Measurements from ENCODE around the gene PLEKHA4. TPM values are rescaled to one million over a fixed set of nuclear protein-coding genes. Genes with fewer than 3 reads are reported as not detected.

PLEKHA4 gene
- total RNA-seq (ENCODE audit: low replicate concordance): 8.3 and 20.7 TPM in 2 replicates

DNA sequence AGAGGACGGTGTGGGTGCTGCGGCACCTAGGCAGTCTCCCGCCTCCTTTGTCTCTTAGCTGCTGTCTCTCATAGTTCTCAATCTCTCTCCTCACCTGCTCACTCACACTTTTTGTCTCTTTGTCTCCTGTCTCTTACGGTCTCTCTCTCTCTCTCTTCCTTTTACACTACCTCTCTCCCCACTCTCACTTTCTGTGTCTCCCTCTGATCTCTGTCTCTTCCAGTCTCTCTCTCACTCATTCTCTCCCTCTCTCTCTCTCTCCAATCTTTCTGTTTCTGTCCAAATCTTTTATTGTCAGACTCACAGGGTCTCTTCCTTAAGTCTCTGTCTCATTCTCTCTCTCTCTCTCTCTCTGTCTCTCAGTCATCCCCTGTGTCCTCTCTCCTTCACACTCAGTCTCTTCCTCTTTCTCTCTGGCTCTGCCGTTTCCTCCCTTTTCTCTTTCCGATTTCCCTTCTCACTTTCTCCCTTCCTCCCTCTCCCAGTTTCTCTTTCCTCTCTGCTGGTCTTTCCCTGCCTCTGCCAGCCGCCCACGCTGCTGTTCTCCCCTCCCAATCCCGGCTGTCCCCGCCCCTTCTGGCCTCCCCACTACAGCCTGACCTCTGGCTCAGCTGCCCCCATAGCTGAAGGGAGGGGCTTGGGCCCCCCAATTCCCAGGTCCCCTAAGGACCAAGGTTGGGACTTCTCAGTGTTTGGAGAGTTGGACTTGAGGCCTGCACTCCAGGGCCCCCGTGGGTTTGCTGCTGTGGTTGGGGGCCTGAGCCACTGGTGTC is at the start of gene PLEKHA4:
Gene PLEKHA4, minus strand, starts transcription at position 504 of the 773 bp plus-strand sequence. CDS start 997 bp downstream, outside the sequence.

DNA sequence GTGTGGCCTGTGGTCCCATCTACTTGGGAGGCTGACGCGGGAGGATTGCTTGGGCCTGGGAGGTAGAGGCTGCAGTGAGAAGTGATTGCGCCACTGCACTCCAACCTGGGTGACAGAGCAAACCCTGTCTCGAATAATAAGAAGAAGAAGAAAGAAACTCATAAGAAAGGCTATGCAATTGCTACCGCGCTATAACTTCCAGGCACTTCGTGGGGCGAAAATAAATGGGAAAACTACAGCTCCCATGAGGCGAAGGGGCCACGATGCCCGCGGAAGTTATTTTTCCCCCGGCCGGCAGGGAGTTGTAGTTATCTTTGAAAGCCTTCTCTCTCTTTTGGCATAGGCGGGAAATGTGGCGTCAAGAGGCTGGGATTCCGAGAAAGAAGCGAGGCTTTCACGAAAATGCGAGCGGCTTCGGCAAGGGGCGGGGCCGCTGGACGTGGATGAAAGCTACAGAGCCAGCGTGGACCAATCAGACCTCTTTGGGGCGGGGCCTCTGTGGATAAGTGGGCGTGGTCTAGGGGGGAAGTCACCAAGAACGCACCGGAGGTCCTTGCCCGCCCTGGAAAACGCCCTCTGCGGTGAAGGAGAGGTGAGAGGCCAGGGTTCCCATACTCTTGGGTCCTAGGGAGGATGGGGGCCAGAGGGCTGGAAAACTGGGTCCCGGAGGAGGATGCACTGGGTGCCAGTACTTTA is 31.5 kb upstream of the PLEKHA4 start, which contains the start of gene NUCB1:
Gene NUCB1, plus strand, starts transcription at position 532 of the 696 bp plus-strand sequence. CDS start 485 bp downstream, outside the sequence.

DNA sequence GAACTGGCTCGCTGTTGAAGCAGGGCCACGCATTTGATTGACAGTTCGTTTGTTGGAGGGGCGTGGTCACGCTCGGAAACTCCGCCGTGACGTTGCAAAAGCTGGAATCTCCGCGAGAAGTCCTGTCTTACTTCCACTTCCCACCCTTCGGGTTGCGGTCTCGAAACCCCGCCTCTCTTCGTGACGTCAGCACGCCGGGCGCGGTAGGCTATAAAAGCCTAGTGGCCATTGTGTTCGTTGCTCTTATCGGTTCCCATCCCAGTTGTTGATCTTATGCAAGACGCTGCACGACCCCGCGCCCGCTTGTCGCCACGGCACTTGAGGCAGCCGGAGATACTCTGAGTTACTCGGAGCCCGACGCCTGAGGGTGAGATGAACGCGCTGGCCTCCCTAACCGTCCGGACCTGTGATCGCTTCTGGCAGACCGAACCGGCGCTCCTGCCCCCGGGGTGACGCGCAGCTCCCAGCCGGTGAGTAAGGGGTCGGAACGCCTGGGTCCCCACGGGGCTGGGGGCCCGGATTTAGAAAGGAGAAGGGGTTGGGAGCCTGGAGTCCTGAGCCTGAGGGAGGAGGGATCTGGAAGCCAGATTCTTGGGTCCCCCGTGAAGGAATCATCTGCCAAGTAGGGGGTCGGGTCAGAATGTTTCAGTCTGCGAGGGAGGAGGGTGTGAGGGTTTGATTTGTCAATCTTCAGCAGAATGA is 3.9 kb upstream of the PLEKHA4 start, which contains the start of gene PPP1R15A:
Gene PPP1R15A, plus strand, starts transcription at position 240 of the 702 bp plus-strand sequence. CDS start 813 bp downstream, outside the sequence.

DNA sequence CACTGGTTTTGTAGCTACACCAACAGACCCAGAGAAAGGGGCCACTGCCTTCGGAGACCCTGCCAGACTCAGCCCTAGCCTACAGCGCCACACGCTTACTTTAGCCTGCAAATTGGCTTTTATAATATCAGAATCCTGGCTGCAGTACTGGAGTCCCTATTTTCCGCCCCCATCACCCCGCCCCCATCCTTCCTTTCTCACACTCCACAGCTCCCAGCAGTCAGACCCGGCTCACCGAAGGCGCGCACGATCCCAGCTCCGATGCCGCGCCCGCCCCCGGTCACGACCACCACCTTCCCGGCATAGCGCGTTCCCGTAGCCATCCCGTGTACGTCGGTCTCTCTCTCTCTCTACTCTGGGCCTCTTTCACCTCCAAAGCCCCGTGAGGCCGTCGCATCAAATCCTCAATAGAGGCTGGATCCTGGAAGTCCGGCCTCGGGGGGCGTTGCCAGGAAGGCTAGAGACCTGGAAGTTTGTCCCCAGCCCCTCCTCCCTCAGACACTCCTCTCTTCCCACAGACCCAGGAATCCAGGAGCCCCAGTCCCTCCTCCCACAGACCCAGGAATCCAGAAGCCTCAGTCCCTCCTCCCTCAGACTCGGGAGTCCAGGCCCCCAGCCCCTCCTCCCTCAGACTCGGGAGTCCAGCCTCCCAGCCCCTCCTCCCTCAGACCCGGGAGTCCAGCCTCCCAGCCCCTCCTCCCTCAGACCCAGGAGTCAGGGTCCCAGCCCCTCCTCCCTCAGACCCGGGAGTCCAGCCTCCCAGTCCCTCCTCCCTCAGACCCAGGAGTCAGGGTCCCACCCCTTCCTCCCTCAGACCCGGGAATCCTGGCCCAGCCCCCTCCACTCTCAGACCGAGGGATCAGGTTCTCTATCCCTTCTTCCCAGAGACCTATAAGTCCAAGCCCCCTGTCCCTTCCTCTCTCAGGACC is 32.1 kb downstream of the PLEKHA4 start, which contains the start of gene HSD17B14:
Gene HSD17B14, minus strand, starts transcription at position 403 of the 929 bp plus-strand sequence. Its CDS starts 80 bp downstream, at position 323.

Other genes with a start within 250 kb of the PLEKHA4 start
- gene RPL18, start 249.4 kb downstream of the PLEKHA4 start, total RNA-seq (ENCODE audit: low replicate concordance): 1,963 and 2,996 TPM in 2 replicates
- 3.3 and 4.4 TPM in 2 replicates for gene SPHK2, start 249.1 kb downstream of the PLEKHA4 start, total RNA-seq (ENCODE audit: low replicate concordance)
- 2.8 and 8.1 TPM in 2 replicates for gene DBP, start 231.2 kb downstream of the PLEKHA4 start, total RNA-seq (ENCODE audit: low replicate concordance)
- 1.1 and 4.0 TPM in 2 replicates for gene CA11, start 222.4 kb downstream of the PLEKHA4 start, total RNA-seq (ENCODE audit: low replicate concordance)
- under 0.01 and 0.08 TPM in 2 replicates for gene NTN5, start 195.6 kb downstream of the PLEKHA4 start, total RNA-seq (ENCODE audit: low replicate concordance)
- gene FUT2, start 172.6 kb downstream of the PLEKHA4 start, total RNA-seq (ENCODE audit: low replicate concordance): not detected in 2 replicates
- 0.12 and 0.30 TPM in 2 replicates for gene MAMSTR, start 148.9 kb downstream of the PLEKHA4 start, total RNA-seq (ENCODE audit: low replicate concordance)
- gene RASIP1, start 128.0 kb downstream of the PLEKHA4 start, total RNA-seq (ENCODE audit: low replicate concordance): 0.30 and 0.59 TPM in 2 replicates
- gene IZUMO1, start 121.7 kb downstream of the PLEKHA4 start, total RNA-seq (ENCODE audit: low replicate concordance): not detected in 2 replicates
- under 0.01 and 0.68 TPM in 2 replicates for gene FUT1, start 116.0 kb downstream of the PLEKHA4 start, total RNA-seq (ENCODE audit: low replicate concordance)
- not detected in 2 replicates for gene FGF21, start 113.1 kb downstream of the PLEKHA4 start, total RNA-seq (ENCODE audit: low replicate concordance)
- 24.1 and 34.1 TPM in 2 replicates for gene BCAT2, start 57.6 kb downstream of the PLEKHA4 start, total RNA-seq (ENCODE audit: low replicate concordance)
- 5.3 and 8.8 TPM in 2 replicates for gene HSD17B14, start 32.1 kb downstream of the PLEKHA4 start, total RNA-seq (ENCODE audit: low replicate concordance)
- gene PPP1R15A, start 3.8 kb upstream of the PLEKHA4 start, total RNA-seq (ENCODE audit: low replicate concordance): 37.8 and 59.0 TPM in 2 replicates
- gene TULP2, start 30.1 kb upstream of the PLEKHA4 start, total RNA-seq (ENCODE audit: low replicate concordance): 0.08 and 0.59 TPM in 2 replicates
- 113 and 238 TPM in 2 replicates for gene NUCB1, start 31.7 kb upstream of the PLEKHA4 start, total RNA-seq (ENCODE audit: low replicate concordance)
- 0.38 and 0.82 TPM in 2 replicates for gene DHDH, start 65.1 kb upstream of the PLEKHA4 start, total RNA-seq (ENCODE audit: low replicate concordance)
- gene BAX, start 86.3 kb upstream of the PLEKHA4 start, total RNA-seq (ENCODE audit: low replicate concordance): 65.3 and 139 TPM in 2 replicates
- 1,491 and 2,478 TPM in 2 replicates for gene FTL, start 96.7 kb upstream of the PLEKHA4 start, total RNA-seq (ENCODE audit: low replicate concordance)
- 27.9 and 31.0 TPM in 2 replicates for gene GYS1, start 124.7 kb upstream of the PLEKHA4 start, total RNA-seq (ENCODE audit: low replicate concordance)
- 246 and 247 TPM in 2 replicates for gene RUVBL2, start 125.3 kb upstream of the PLEKHA4 start, total RNA-seq (ENCODE audit: low replicate concordance)
- 0.15 TPM in 1 of 2 replicates, not detected in the other for gene LHB, start 148.5 kb upstream of the PLEKHA4 start, total RNA-seq (ENCODE audit: low replicate concordance)
- not detected in 2 replicates for gene CGB3, start 155.7 kb upstream of the PLEKHA4 start, total RNA-seq (ENCODE audit: low replicate concordance)
- not detected in 2 replicates for gene CGB2, start 163.3 kb upstream of the PLEKHA4 start, total RNA-seq (ENCODE audit: low replicate concordance)
- gene CGB1, start 168.3 kb upstream of the PLEKHA4 start, total RNA-seq (ENCODE audit: low replicate concordance): not detected in 2 replicates
- gene CGB5, start 175.2 kb upstream of the PLEKHA4 start, total RNA-seq (ENCODE audit: low replicate concordance): not detected in 2 replicates
- gene CGB8, start 180.5 kb upstream of the PLEKHA4 start, total RNA-seq (ENCODE audit: low replicate concordance): not detected in 2 replicates
- gene CGB7, start 189.1 kb upstream of the PLEKHA4 start, total RNA-seq (ENCODE audit: low replicate concordance): 0.15 and 0.23 TPM in 2 replicates
- gene NTF4, start 196.2 kb upstream of the PLEKHA4 start, total RNA-seq (ENCODE audit: low replicate concordance): 0.23 TPM in 1 of 2 replicates, not detected in the other
- gene KCNA7, start 204.1 kb upstream of the PLEKHA4 start, total RNA-seq (ENCODE audit: low replicate concordance): not detected in 2 replicates
- 119 and 188 TPM in 2 replicates for gene SNRNP70, start 216.8 kb upstream of the PLEKHA4 start, total RNA-seq (ENCODE audit: low replicate concordance)
- gene LIN7B, start 245.8 kb upstream of the PLEKHA4 start, total RNA-seq (ENCODE audit: low replicate concordance): 6.2 and 16.4 TPM in 2 replicates